Duodenal mucosa (tissue), 2 donors: ENCODE measurements around the gene RAP1GAP.

ENCODE experiments used
- H3K27ac ChIP-seq: one replicate; pipeline ENCODE4 v1.7.0; 2013; ENCODE audit warnings: low read depth, low read length
- H3K27me3 ChIP-seq, 2 donors: one replicate each; pipeline ENCODE4 v1.7.0; 2013; ENCODE audit warnings: low read length in 2 of 2, control low read depth in 1 of 2; ENCODE audit not compliant: insufficient read depth in 2 of 2, control insufficient read depth in 1 of 2
- H3K36me3 ChIP-seq, 2 donors: one replicate each; pipeline ENCODE4 v1.7.0; 2013; ENCODE audit warnings: low read length in 2 of 2, control low read depth in 1 of 2; ENCODE audit not compliant: insufficient read depth in 2 of 2, control insufficient read depth in 1 of 2
- H3K4me1 ChIP-seq, 2 donors: one replicate each; pipeline ENCODE4 v1.7.0; 2013; ENCODE audit warnings: low read length in 2 of 2, control low read depth in 1 of 2; ENCODE audit not compliant: insufficient read depth in 2 of 2, control insufficient read depth in 1 of 2
- H3K4me3 ChIP-seq, 2 donors: one replicate each; pipeline ENCODE4 v1.7.0; 2013; ENCODE audit warnings: low read length in 2 of 2, low read depth in 1 of 2
- H3K9ac ChIP-seq, 2 donors: one replicate each; pipeline ENCODE4 v1.7.0; 2013; ENCODE audit warnings: low read length in 2 of 2, low read depth in 1 of 2
- H3K9me3 ChIP-seq, 2 donors: one replicate each; pipeline ENCODE4 v1.7.0; 2013; ENCODE audit warnings: low read length in 2 of 2, control low read depth in 1 of 2; ENCODE audit not compliant: control insufficient read depth in 1 of 2

RAP1GAP gene

GRCh38 chr1:21626921-21627339 lies 42.2 kb downstream of the RAP1GAP start:
- Histone ChIP-seq H3K4me1 (peaks cover 21 to 23% of the 10 kb centered on the region in 2 donors), H3K27me3 (peaks cover 0 to 2% of the 10 kb centered on the region in 2 donors), H3K4me3 (no peak overlapping the region), H3K27ac (no peak overlapping the region), H3K9ac (no peak overlapping the region), H3K9me3 (no peaks in the 10 kb centered on the region), H3K36me3 (no peaks in the 10 kb centered on the region)

- H3K9ac ChIP-seq, result no peak overlapping the region
- peaks cover 21 to 33% of the 10 kb centered on the region in 2 donors for H3K4me1 ChIP-seq
- H3K27ac ChIP-seq, result no peak overlapping the region
- peaks cover 0 to 2% of the 10 kb centered on the region in 2 donors for H3K27me3 ChIP-seq
- no peak overlapping the region for H3K4me3 ChIP-seq
- no peaks in the 10 kb centered on the region for H3K9me3 ChIP-seq
- H3K36me3 ChIP-seq, result no peaks in the 10 kb centered on the region
These were observed 43.6 kb downstream of the RAP1GAP start for GRCh38 chr1:21625390-21626190.

GRCh38 chr1:21624571-21625389 lies 44.4 kb downstream of the RAP1GAP start:
- Histone ChIP-seq H3K27me3 (peaks cover 0 to 2% of the 10 kb centered on the region in 2 donors), H3K27ac (peak overlapping the region; percentile 5), H3K9ac (no peak overlapping the region), H3K4me1 (peaks cover 21 to 38% of the 10 kb centered on the region in 2 donors), H3K4me3 (no peak overlapping the region), H3K9me3 (no peaks in the 10 kb centered on the region), H3K36me3 (no peaks in the 10 kb centered on the region)

GRCh38 chr1:21623410-21623961 lies 45.7 kb downstream of the RAP1GAP start:
- H3K9ac ChIP-seq, result peak overlapping the region; percentile 20 to 44
- H3K9me3 ChIP-seq, result no peaks in the 10 kb centered on the region
- no peak overlapping the region for H3K4me3 ChIP-seq
- peaks cover 0 to 2% of the 10 kb centered on the region in 2 donors for H3K27me3 ChIP-seq
- H3K27ac ChIP-seq, result peak overlapping the region; percentile 74
- no peaks in the 10 kb centered on the region for H3K36me3 ChIP-seq
- H3K4me1 ChIP-seq, result peaks cover 21 to 38% of the 10 kb centered on the region in 2 donors

GRCh38 chr1:21622466-21623315 lies 46.5 kb downstream of the RAP1GAP start:
- Histone ChIP-seq H3K9ac (peak overlapping the region; percentile 20 to 44), H3K27ac (peak overlapping the region; percentile 74), H3K27me3 (peaks cover 0 to 2% of the 10 kb centered on the region in 2 donors), H3K4me1 (peaks cover 21 to 38% of the 10 kb centered on the region in 2 donors), H3K36me3 (no peaks in the 10 kb centered on the region), H3K4me3 (peak overlapping the region; percentile 42 to 55), H3K9me3 (no peaks in the 10 kb centered on the region)

GRCh38 chr1:21621761-21622436 lies 47.3 kb downstream of the RAP1GAP start:
- Histone ChIP-seq H3K9ac (peak overlapping the region; percentile 23 to 43), H3K4me3 (peak overlapping the region; percentile 56 to 65), H3K27ac (no peak overlapping the region), H3K36me3 (no peaks in the 10 kb centered on the region), H3K9me3 (no peaks in the 10 kb centered on the region), H3K27me3 (peaks cover 0 to 2% of the 10 kb centered on the region in 2 donors), H3K4me1 (peaks cover 21 to 39% of the 10 kb centered on the region in 2 donors)

GRCh38 chr1:21621051-21621450 lies 48.1 kb downstream of the RAP1GAP start:
- peaks cover 26 to 47% of the 10 kb centered on the region in 2 donors for H3K4me1 ChIP-seq
- peak overlapping the region in 1 of 2 donors; percentile 27 for H3K9ac ChIP-seq
- H3K27me3 ChIP-seq, result peaks cover 0 to 2% of the 10 kb centered on the region in 2 donors
- peak overlapping the region; percentile 56 to 65 for H3K4me3 ChIP-seq
- no peak overlapping the region for H3K27ac ChIP-seq
- H3K9me3 ChIP-seq, result no peaks in the 10 kb centered on the region
- no peaks in the 10 kb centered on the region for H3K36me3 ChIP-seq

GRCh38 chr1:21620496-21620895 lies 48.7 kb downstream of the RAP1GAP start:
- no peak overlapping the region for H3K9ac ChIP-seq
- H3K4me3 ChIP-seq, result peak overlapping the region in 1 of 2 donors; percentile 65
- H3K27ac ChIP-seq, result no peak overlapping the region
- H3K9me3 ChIP-seq, result no peaks in the 10 kb centered on the region
- H3K27me3 ChIP-seq, result peaks cover 0 to 2% of the 10 kb centered on the region in 2 donors
- H3K36me3 ChIP-seq, result no peaks in the 10 kb centered on the region
- H3K4me1 ChIP-seq, result peaks cover 32 to 52% of the 10 kb centered on the region in 2 donors

GRCh38 chr1:21620011-21620410 lies 49.1 kb downstream of the RAP1GAP start:
- peaks cover 34 to 56% of the 10 kb centered on the region in 2 donors for H3K4me1 ChIP-seq

More at GRCh38 chr1:21620011-21620410, 49.1 kb downstream of the RAP1GAP start:
- Histone ChIP-seq H3K36me3 (no peaks in the 10 kb centered on the region), H3K4me3 (peak overlapping the region in 1 of 2 donors; percentile 65), H3K27ac (no peak overlapping the region), H3K9ac (no peak overlapping the region), H3K9me3 (no peaks in the 10 kb centered on the region), H3K27me3 (peaks cover 0 to 2% of the 10 kb centered on the region in 2 donors)
